Raji (cell line): ENCODE measurements around the gene E2F1.

Experiments
- POLR2A ChIP-seq: IDR thresholded peaks from 2 replicates; pipeline ENCODE4 v1.6.1; 2011; ENCODE audit warnings: low read depth, low read length, control low read depth; ENCODE audit not compliant: insufficient read depth

The E2F1 gene

DNA sequence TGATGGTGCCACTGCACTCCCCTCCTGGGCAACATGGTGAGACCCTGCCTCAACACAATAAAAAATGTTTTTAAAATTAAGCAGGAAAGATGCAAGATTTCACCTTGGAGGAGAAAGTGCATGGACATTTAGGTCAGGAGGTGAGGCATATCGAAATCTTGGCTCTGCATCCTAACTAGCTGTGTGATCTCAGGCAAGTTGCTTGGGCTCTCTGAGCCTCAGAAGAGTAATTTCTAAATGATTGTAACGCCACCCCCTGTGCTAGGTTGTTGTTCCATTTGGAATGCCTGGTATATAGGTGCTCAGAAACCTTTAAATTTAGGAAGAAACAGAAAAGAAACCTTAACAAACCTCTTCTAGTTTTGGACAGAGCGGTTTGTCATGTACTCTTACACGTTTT is 60.0 kb downstream of the E2F1 start:
- no peak for TF ChIP-seq POLR2A
